GM12878 (cell line): ENCODE results near the gene RTP1. TPM values are rescaled to one million over a fixed set of nuclear protein-coding genes. Genes with fewer than 3 reads are reported as not detected.

ENCODE experiments used
- ATAC-seq: fragments of 200-7000 bp; cut with Tn5 transposase; 3 replicates; pipeline ENCODE4 v1.9.1; 2020; ENCODE audit warnings: mild to moderate bottlenecking, moderate library complexity
- BruUV-seq: library from RNA; stranded (reverse); fragments of 400-500 nt; replicated peaks from 2 replicates; lab custom pipeline; 2021; lab: Mats Ljungman, UMichigan
- CTCF ChIA-PET: fragments of 300-600 bp; sonication (Branson Sonifier 250); formaldehyde crosslinking; extraction: SDS; loops from one replicate; lab custom pipeline; 2021; ENCODE audit warnings: inconsistent platforms; lab: Yijun Ruan, JAX
- POLR2A ChIA-PET: fragments of 350-600 bp; formaldehyde crosslinking; extraction: SDS; loops from one replicate; lab custom pipeline; 2021; ENCODE audit warnings: inconsistent platforms; lab: Charles Lee
- RAD21 ChIA-PET: fragments of 300-600 bp; sonication (Branson Sonifier 250); formaldehyde crosslinking; loops from one replicate; lab custom pipeline; 2023; ENCODE audit warnings: antibody characterized with exemption; ENCODE audit not compliant: unreplicated experiment; lab: Charles Lee
- SMC1A ChIA-PET: fragments of 300-600 bp; sonication (Branson Sonifier 250); formaldehyde crosslinking; loops from one replicate; lab custom pipeline; 2023; ENCODE audit not compliant: unreplicated experiment, uncharacterized antibody; lab: Charles Lee
- DNase-seq: peaks from one replicate; pipeline ENCODE4 v3.0.0-alpha.2; 2011; ENCODE audit warnings: low read depth, low spot score
- FAIRE-seq: peaks from 3 replicates; lab custom pipeline; 2011; peaks lifted over from hg19 to GRCh38; lab: Jason Lieb, UNC
- H2AFZ ChIP-seq: 2 replicates; pipeline ENCODE4 v1.6.0; 2011; ENCODE audit warnings: low read depth, low read length, control low read depth; ENCODE audit not compliant: control insufficient read depth
- H3K27ac ChIP-seq: 2 replicates; pipeline ENCODE4 v1.5.1; 2011; ENCODE audit warnings: control low read depth; ENCODE audit not compliant: control insufficient read depth, insufficient read depth
- H3K27me3 ChIP-seq, 2 experiments: replicated peaks in 1 of 2; 2 replicates each; pipeline versions ENCODE4 v1.6.0 to v1.6.1; 2011; ENCODE audit warnings: low read length in 1 of 2; ENCODE audit not compliant: control insufficient read depth in 2 of 2, insufficient read depth in 2 of 2
- H3K36me3 ChIP-seq, 2 experiments: 2 replicates each; pipeline ENCODE4 v1.5.1; 2011; ENCODE audit warnings: low read length in 1 of 2; ENCODE audit not compliant: control insufficient read depth in 2 of 2, insufficient read depth in 2 of 2
- H3K4me1 ChIP-seq: 2 replicates; pipeline ENCODE4 v1.6.1; 2011; ENCODE audit warnings: mild to moderate bottlenecking, low read length, moderate library complexity, mixed read lengths; ENCODE audit not compliant: control insufficient read depth, insufficient read depth
- H3K4me2 ChIP-seq: 2 replicates; pipeline ENCODE4 v1.6.0; 2011; ENCODE audit warnings: control low read depth; ENCODE audit not compliant: control insufficient read depth, insufficient read depth
- H3K4me3 ChIP-seq: fragments of 200-600 bp; sonication (generic); 2 replicates; pipeline ENCODE4 v1.5.1; 2016
- H3K79me2 ChIP-seq: 2 replicates; pipeline ENCODE4 v1.6.0; 2011; ENCODE audit warnings: low read length; ENCODE audit not compliant: control insufficient read depth, insufficient read depth
- H3K9ac ChIP-seq: 2 replicates; pipeline ENCODE4 v1.8.0; 2011; ENCODE audit warnings: low read length, control low read depth, mixed read lengths; ENCODE audit not compliant: control insufficient read depth, insufficient read depth
- H3K9me3 ChIP-seq: replicated peaks from 3 replicates; pipeline ENCODE4 v1.5.1; 2011; ENCODE audit warnings: mild to moderate bottlenecking, low read length; ENCODE audit not compliant: control insufficient read depth, insufficient read depth
- H4K20me1 ChIP-seq: 2 replicates; pipeline ENCODE4 v1.6.0; 2011; ENCODE audit not compliant: control insufficient read depth, insufficient read depth
- BMI1 ChIP-seq: fragments of 450-650 bp; IDR thresholded peaks from 2 replicates; pipeline ENCODE4 v1.6.1; 2016; ENCODE audit warnings: mild to moderate bottlenecking, moderate library complexity, borderline replicate concordance
- CBX3 ChIP-seq: fragments of 200-600 bp; sonication (generic); IDR thresholded peaks from 2 replicates; pipeline ENCODE4 v1.6.1; 2016; ENCODE audit warnings: low read depth, borderline replicate concordance
- CHD2 ChIP-seq: IDR thresholded peaks from 2 replicates; pipeline ENCODE4 v1.6.1; 2011; ENCODE audit warnings: low read depth, low read length, improper control_type of control experiment, borderline replicate concordance
- CREM ChIP-seq: IDR thresholded peaks from 2 replicates; pipeline ENCODE4 v1.6.1; 2014; ENCODE audit warnings: antibody characterized with exemption, low read depth
- MEF2A ChIP-seq: IDR thresholded peaks from 2 replicates; pipeline ENCODE4 v1.6.1; 2011; ENCODE audit warnings: low read depth, mild to moderate bottlenecking, low read length, moderate library complexity; ENCODE audit not compliant: insufficient read depth
- MTA3 ChIP-seq: IDR thresholded peaks from 2 replicates; pipeline ENCODE4 v1.6.1; 2012; ENCODE audit warnings: low read length, inconsistent platforms, borderline replicate concordance
- NFXL1 ChIP-seq: fragments of 450-650 bp; IDR thresholded peaks from 2 replicates; pipeline ENCODE4 v1.6.1; 2017; ENCODE audit warnings: antibody characterized with exemption, mild to moderate bottlenecking, borderline replicate concordance
- NR2C2 ChIP-seq: IDR thresholded peaks from 2 replicates; pipeline ENCODE4 v1.6.1; 2011; ENCODE audit warnings: borderline replicate concordance, low read depth; ENCODE audit not compliant: control insufficient read depth, insufficient read length
- RAD21 ChIP-seq: IDR thresholded peaks from 2 replicates; pipeline ENCODE4 v1.6.1; 2011; ENCODE audit warnings: mild to moderate bottlenecking, low read depth, low read length, moderate library complexity; ENCODE audit not compliant: insufficient read depth
- RUNX3 ChIP-seq: IDR thresholded peaks from 2 replicates; pipeline ENCODE4 v1.6.1; 2012; ENCODE audit warnings: low read length, inconsistent platforms
- STAT1 ChIP-seq: fragments of 450-650 bp; conservative IDR thresholded peaks from 2 replicates; pipeline ENCODE4 v1.6.1; 2014; ENCODE audit warnings: antibody characterized with exemption, mild to moderate bottlenecking
- WRNIP1 ChIP-seq: IDR thresholded peaks from 2 replicates; pipeline ENCODE4 v1.6.1; 2011; ENCODE audit warnings: low read depth, low read length, improper control_type of control experiment, borderline replicate concordance
- WGBS: methylation state at CpG from one replicate; pipeline ENCODE4 v1.1.6; 2016; ENCODE audit warnings: low lambda C conversion rate; ENCODE audit not compliant: insufficient replicate concordance, insufficient coverage; ENCODE audit errors: missing lambda C conversion rate; 5-methylcytosine and 5-hydroxymethylcytosine counted together
- in situ Hi-C: fragments of 300-500 bp; cut with MboI; formaldehyde crosslinking; loops from 9 replicates; pipeline ENCODE4 v1.14.3; 2018; ENCODE audit warnings: mixed read lengths
- intact Hi-C: fragments of 100-400 bp; cut with micrococcal nuclease; formaldehyde crosslinking; loops from one replicate; pipeline ENCODE4 v1.14.2; 2022; ENCODE audit not compliant: unreplicated experiment
- polyA plus RNA-seq, 11 experiments: library from polyadenylated mRNA; depleted of rRNA in 4 of 11; unstranded in 6 of 11; stranded (reverse) in 5 of 11; fragments of >200 nt; fragmentation: Nextera tagmentation in 4 of 11; fragmentation: Illumina TruSeq in 1 of 11; extraction: Ambion mirVana in 4 of 11; extraction: Trizol in 1 of 11; gene quantifications; 1 replicate in 1 of 11; 2 replicates in 10 of 11; pipeline versions ENCODE4 v1.2.1 to v1.2.3, GENCODE V29; 2011 to 2016; ENCODE audit warnings: inconsistent platforms in 2 of 11, missing spikeins in 2 of 11, low read depth in 1 of 11
- total RNA-seq, 4 experiments: library from RNA; depleted of rRNA in 3 of 4; stranded (reverse); fragments of >200 nt in 3 of 4; fragmentation: Illumina TruSeq in 1 of 4; extraction: Trizol in 1 of 4; gene quantifications; 2 replicates each; pipeline versions ENCODE4 v1.2.1 to v1.2.3, GENCODE V29; 2013 to 2021
- TF ChIP-seq, protein P1 (sequence below): fragments of 450-650 bp; IDR thresholded peaks from 2 replicates; pipeline ENCODE4 v1.6.1; 2014; ENCODE audit warnings: mild to moderate bottlenecking
- TF ChIP-seq, protein P2 (sequence below): fragments of 450-650 bp; IDR thresholded peaks from 2 replicates; pipeline ENCODE4 v1.6.1; 2016; ENCODE audit warnings: mild to moderate bottlenecking

The RTP1 gene
- total and polyA plus RNA-seq, 10 of the 15 experiments (the other 5 are each of a cell fraction or from before 2014, with no cell fraction given), result not detected

DNA sequence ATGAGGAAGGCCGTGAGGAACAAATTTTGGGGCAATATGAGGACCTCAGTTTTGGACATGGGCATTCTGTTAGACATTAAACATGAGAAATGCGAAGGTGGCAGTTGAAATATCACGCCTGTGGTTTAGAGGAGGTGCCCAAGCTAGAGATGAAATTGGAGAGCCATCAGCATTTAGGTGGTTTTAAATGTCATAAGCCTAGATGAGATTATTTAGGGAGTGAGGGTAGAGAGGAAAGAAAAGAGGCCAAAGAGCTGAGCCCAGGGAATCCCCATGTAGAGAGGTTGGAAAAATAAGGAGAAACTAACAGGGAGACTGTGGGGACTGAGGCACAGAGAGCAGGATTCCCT, 14.9 kb downstream of the RTP1 start:
- H3K9ac ChIP-seq, result no peak overlapping the region
- TF ChIP-seq CHD2 (no peak), STAT1 (no peak), MTA3 (no peak), BMI1 (no peak), NFXL1 (no peak), CREM (no peak), CBX3 (no peak), NR2C2 (no peak), MEF2A (no peak), WRNIP1 (no peak), RUNX3 (no peak), RAD21 (no peak)
- TF ChIP-seq, protein P1, sequence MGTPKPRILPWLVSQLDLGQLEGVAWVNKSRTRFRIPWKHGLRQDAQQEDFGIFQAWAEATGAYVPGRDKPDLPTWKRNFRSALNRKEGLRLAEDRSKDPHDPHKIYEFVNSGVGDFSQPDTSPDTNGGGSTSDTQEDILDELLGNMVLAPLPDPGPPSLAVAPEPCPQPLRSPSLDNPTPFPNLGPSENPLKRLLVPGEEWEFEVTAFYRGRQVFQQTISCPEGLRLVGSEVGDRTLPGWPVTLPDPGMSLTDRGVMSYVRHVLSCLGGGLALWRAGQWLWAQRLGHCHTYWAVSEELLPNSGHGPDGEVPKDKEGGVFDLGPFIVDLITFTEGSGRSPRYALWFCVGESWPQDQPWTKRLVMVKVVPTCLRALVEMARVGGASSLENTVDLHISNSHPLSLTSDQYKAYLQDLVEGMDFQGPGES, result no peak
- TF ChIP-seq, protein P2, sequence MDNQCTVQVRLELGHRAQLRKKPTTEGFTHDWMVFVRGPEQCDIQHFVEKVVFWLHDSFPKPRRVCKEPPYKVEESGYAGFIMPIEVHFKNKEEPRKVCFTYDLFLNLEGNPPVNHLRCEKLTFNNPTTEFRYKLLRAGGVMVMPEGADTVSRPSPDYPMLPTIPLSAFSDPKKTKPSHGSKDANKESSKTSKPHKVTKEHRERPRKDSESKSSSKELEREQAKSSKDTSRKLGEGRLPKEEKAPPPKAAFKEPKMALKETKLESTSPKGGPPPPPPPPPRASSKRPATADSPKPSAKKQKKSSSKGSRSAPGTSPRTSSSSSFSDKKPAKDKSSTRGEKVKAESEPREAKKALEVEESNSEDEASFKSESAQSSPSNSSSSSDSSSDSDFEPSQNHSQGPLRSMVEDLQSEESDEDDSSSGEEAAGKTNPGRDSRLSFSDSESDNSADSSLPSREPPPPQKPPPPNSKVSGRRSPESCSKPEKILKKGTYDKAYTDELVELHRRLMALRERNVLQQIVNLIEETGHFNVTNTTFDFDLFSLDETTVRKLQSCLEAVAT, result no peak
- H2AFZ ChIP-seq, result no peak overlapping the region
- CTCF ChIA-PET, result no interaction called here
- H3K4me3 ChIP-seq, result no peak overlapping the region
- 0% methylated on average over 3 of the region's 3 CpGs for WGBS
- H4K20me1 ChIP-seq, result no peaks in the 10 kb centered on the region
- RAD21 ChIA-PET, result no interaction called here
- no peaks in the 10 kb centered on the region for H3K79me2 ChIP-seq
- 0 out of 4 replicates have a peak, but pooled peaks cover 0 to 3% of the 10 kb centered on the region in 2 experiments for H3K27me3 ChIP-seq
- H3K27ac ChIP-seq, result no peak overlapping the region
- H3K36me3 ChIP-seq, result no peaks in the 10 kb centered on the region
- no peaks in the 10 kb centered on the region for H3K4me1 ChIP-seq
- DNase-seq (no peak), FAIRE-seq (no peak), ATAC-seq (no peak)
- SMC1A ChIA-PET, result no interaction called here
- in situ Hi-C loops, result no loop called here
- no peak overlapping the region for H3K4me2 ChIP-seq
- BruUV-seq, result no TSS peak
- intact Hi-C loops, result no loop called here
- POLR2A ChIA-PET, result interaction anchor here (0.6 kb wide), 1 partner anchor 241 kb away, joined by 3 read pairs; no protein-coding TSS in a partner anchor
- H3K9me3 ChIP-seq, result peaks cover under 1% of the 10 kb centered on the region; the same call in 1 of the 3 replicates
